ENCODE data around the gene PLCL1. TPM values are rescaled to one million over a fixed set of nuclear protein-coding genes. Genes with fewer than 3 reads are reported as not detected.

Gene PLCL1
- total and polyA plus RNA-seq, 2 donors from 2014 or later: 13.6 to 14.7 TPM

DNA sequence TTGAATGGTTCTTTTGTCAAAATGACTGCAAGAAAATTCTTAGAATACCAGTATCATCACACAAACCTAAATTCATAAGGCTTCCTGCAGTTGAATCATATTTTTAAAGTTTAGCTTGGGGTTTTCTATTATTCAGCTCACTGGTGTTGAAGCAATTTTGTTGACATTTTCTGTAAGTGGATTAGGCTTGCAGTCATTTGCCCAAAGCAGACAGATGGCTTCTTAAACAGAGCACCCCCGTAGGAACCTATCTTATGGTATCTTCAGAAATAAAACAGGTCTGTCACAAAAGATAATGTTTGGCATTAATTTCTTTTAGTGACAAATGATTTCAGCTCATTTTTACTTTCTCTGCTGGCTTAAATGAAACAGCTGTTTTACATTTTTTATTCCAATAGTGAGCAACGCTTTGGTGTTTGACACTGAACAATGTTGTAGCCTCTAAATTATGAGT is 331.1 kb downstream of the PLCL1 start:
- no peaks in the 10 kb centered on the region for H3K9me3 ChIP-seq (ENCODE audit: control insufficient read depth in 2 of 3, insufficient read depth in 1 of 3, low read length in 3 of 3)
- no peak for DNase-seq
- TF ChIP-seq, protein P1, sequence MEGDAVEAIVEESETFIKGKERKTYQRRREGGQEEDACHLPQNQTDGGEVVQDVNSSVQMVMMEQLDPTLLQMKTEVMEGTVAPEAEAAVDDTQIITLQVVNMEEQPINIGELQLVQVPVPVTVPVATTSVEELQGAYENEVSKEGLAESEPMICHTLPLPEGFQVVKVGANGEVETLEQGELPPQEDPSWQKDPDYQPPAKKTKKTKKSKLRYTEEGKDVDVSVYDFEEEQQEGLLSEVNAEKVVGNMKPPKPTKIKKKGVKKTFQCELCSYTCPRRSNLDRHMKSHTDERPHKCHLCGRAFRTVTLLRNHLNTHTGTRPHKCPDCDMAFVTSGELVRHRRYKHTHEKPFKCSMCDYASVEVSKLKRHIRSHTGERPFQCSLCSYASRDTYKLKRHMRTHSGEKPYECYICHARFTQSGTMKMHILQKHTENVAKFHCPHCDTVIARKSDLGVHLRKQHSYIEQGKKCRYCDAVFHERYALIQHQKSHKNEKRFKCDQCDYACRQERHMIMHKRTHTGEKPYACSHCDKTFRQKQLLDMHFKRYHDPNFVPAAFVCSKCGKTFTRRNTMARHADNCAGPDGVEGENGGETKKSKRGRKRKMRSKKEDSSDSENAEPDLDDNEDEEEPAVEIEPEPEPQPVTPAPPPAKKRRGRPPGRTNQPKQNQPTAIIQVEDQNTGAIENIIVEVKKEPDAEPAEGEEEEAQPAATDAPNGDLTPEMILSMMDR (IDR thresholded peaks at IDR 0.05; ENCODE audit: borderline replicate concordance, extremely low read depth, insufficient read depth): no peak
- H3K9ac ChIP-seq (ENCODE audit: low read length in 3 of 3): no peak overlapping the region
- no peaks in the 10 kb centered on the region for H3K27me3 ChIP-seq (ENCODE audit: control insufficient read depth, insufficient read depth, low read length)
- no peak overlapping the region for H3K4me3 ChIP-seq (ENCODE audit: low read length in 3 of 3)
- intact Hi-C loops (cut with DNase I): no loop called here
- peaks cover 0 to 2% (median 0%) of the 10 kb centered on the region in 3 donors for H3K4me1 ChIP-seq (ENCODE audit: control insufficient read depth in 2 of 3, insufficient read depth in 2 of 3, low read depth in 1 of 3, low read length in 3 of 3)
- H3K36me3 ChIP-seq (ENCODE audit: control insufficient read depth in 2 of 3, insufficient read depth in 3 of 3, low read length in 3 of 3): peaks cover 0 to 7% (median 0%) of the 10 kb centered on the region in 3 donors
- no peak for FAIRE-seq
- no peak overlapping the region for H3K27ac ChIP-seq (ENCODE audit: low read depth in 2 of 2, low read length in 2 of 2)

- TF ChIP-seq, protein P1 (IDR thresholded peaks at IDR 0.05; ENCODE audit: borderline replicate concordance, extremely low read depth, insufficient read depth): no peak
- Histone ChIP-seq H3K9ac (ENCODE audit: low read length in 3 of 3) (no peak overlapping the region), H3K27me3 (ENCODE audit: control insufficient read depth, insufficient read depth, low read length) (no peaks in the 10 kb centered on the region), H3K4me1 (ENCODE audit: control insufficient read depth in 2 of 3, insufficient read depth in 2 of 3, low read depth in 1 of 3, low read length in 3 of 3) (peaks cover 0 to 2% (median 0%) of the 10 kb centered on the region in 3 donors), H3K4me3 (ENCODE audit: low read length in 3 of 3) (no peak overlapping the region), H3K27ac (ENCODE audit: low read depth in 2 of 2, low read length in 2 of 2) (no peak overlapping the region), H3K36me3 (ENCODE audit: control insufficient read depth in 2 of 3, insufficient read depth in 3 of 3, low read length in 3 of 3) (peaks cover 0 to 1% (median 0%) of the 10 kb centered on the region in 3 donors), H3K9me3 (ENCODE audit: control insufficient read depth in 2 of 3, insufficient read depth in 1 of 3, low read length in 3 of 3) (no peaks in the 10 kb centered on the region)
- intact Hi-C loops (cut with DNase I): no loop called here
- DNase-seq: no peak
- FAIRE-seq: no peak
Measured at GRCh38 chr2:198136142-198136541, 331.7 kb downstream of the PLCL1 start.

- H3K36me3 ChIP-seq (ENCODE audit: control insufficient read depth in 2 of 3, insufficient read depth in 3 of 3, low read length in 3 of 3): no peaks in the 10 kb centered on the region
- no peaks in the 10 kb centered on the region for H3K9me3 ChIP-seq (ENCODE audit: control insufficient read depth in 2 of 3, insufficient read depth in 1 of 3, low read length in 3 of 3)
- no peak overlapping the region for H3K9ac ChIP-seq (ENCODE audit: low read length in 3 of 3)
- intact Hi-C loops (cut with DNase I): no loop called here
- FAIRE-seq: no peak
- no peak for DNase-seq
- H3K4me1 ChIP-seq (ENCODE audit: control insufficient read depth in 2 of 3, insufficient read depth in 2 of 3, low read depth in 1 of 3, low read length in 3 of 3): peaks cover 0 to 2% (median 0%) of the 10 kb centered on the region in 3 donors
- no peaks in the 10 kb centered on the region for H3K27me3 ChIP-seq (ENCODE audit: control insufficient read depth, insufficient read depth, low read length)
- TF ChIP-seq, protein P1 (IDR thresholded peaks at IDR 0.05; ENCODE audit: borderline replicate concordance, extremely low read depth, insufficient read depth): no peak
- no peak overlapping the region for H3K27ac ChIP-seq (ENCODE audit: low read depth in 2 of 2, low read length in 2 of 2)
- H3K4me3 ChIP-seq (ENCODE audit: low read length in 3 of 3): no peak overlapping the region
Measured at GRCh38 chr2:198137733-198138132, 333.3 kb downstream of the PLCL1 start.

- intact Hi-C loops (cut with DNase I): no loop called here
- FAIRE-seq: no peak
- TF ChIP-seq, protein P1 (IDR thresholded peaks at IDR 0.05; ENCODE audit: borderline replicate concordance, extremely low read depth, insufficient read depth): no peak
Measured at GRCh38 chr2:198141726-198142125, 337.3 kb downstream of the PLCL1 start.

More at GRCh38 chr2:198141726-198142125, 337.3 kb downstream of the PLCL1 start:
- H3K27ac ChIP-seq (ENCODE audit: low read depth in 2 of 2, low read length in 2 of 2): no peak overlapping the region
- DNase-seq: no peak
- H3K9me3 ChIP-seq (ENCODE audit: control insufficient read depth in 2 of 3, insufficient read depth in 1 of 3, low read length in 3 of 3): no peaks in the 10 kb centered on the region
- peaks cover 0 to 2% (median 0%) of the 10 kb centered on the region in 3 donors for H3K4me1 ChIP-seq (ENCODE audit: control insufficient read depth in 2 of 3, insufficient read depth in 2 of 3, low read depth in 1 of 3, low read length in 3 of 3)
- no peaks in the 10 kb centered on the region for H3K27me3 ChIP-seq (ENCODE audit: control insufficient read depth, insufficient read depth, low read length)
- no peak overlapping the region for H3K9ac ChIP-seq (ENCODE audit: low read length in 3 of 3)
- H3K36me3 ChIP-seq (ENCODE audit: control insufficient read depth in 2 of 3, insufficient read depth in 3 of 3, low read length in 3 of 3): peaks cover 0 to 1% (median 0%) of the 10 kb centered on the region in 3 donors
- no peak overlapping the region for H3K4me3 ChIP-seq (ENCODE audit: low read length in 3 of 3)

All from kidney (tissue), 14 donors.